ENCODE results near the gene PDIA2. TPM values are rescaled to one million over a fixed set of nuclear protein-coding genes. Genes with fewer than 3 reads are reported as not detected.

The PDIA2 gene
- total and polyA plus RNA-seq, 10 of the 15 experiments (the other 5 are each of a cell fraction or from before 2014, with no cell fraction given), result 0.11 to 0.36 TPM; not detected in 8

GRCh38 chr16:307691-308312 lies 24.8 kb downstream of the PDIA2 start:
- in situ Hi-C loops (cut with MboI) (no loop called here), intact Hi-C loops (cut with micrococcal nuclease; ENCODE audit: unreplicated experiment) (no loop called here)
- H3K9me3 ChIP-seq (replicated peaks; ENCODE audit: control insufficient read depth, insufficient read depth, low read length), result no peaks in the 10 kb centered on the region
- H3K79me2 ChIP-seq (ENCODE audit: control insufficient read depth, insufficient read depth, low read length), result no peaks in the 10 kb centered on the region
- no peak overlapping the region for H2AFZ ChIP-seq (ENCODE audit: control insufficient read depth, low read depth, low read length)
- H4K20me1 ChIP-seq (ENCODE audit: control insufficient read depth, insufficient read depth), result no peaks in the 10 kb centered on the region; the same call in 1 of the 2 replicates
- ATAC-seq (no peak), DNase-seq (ENCODE audit: low read depth, low spot score) (no peak), FAIRE-seq (no peak)
- H3K4me3 ChIP-seq, result no peak overlapping the region
- peaks cover 10 to 25% of the 10 kb centered on the region in 2 experiments for H3K36me3 ChIP-seq (ENCODE audit: control insufficient read depth in 2 of 2, insufficient read depth in 2 of 2, low read length in 1 of 2)
- WGBS (ENCODE audit: insufficient coverage, insufficient replicate concordance, low lambda C conversion rate, missing lambda C conversion rate), result 76% methylated on average over 21 of the region's 21 CpGs
- TF ChIP-seq KAT2A (conservative IDR thresholded peaks at IDR 0.05; ENCODE audit: control insufficient read depth, low read depth, low read length) (no peak), BHLHE40 (IDR thresholded peaks at IDR 0.05; ENCODE audit: borderline replicate concordance in 1 of 2, low read depth in 2 of 2, low read length in 1 of 2) (peak in 1 of 2 experiments; percentile 10; a peak in 1 of 4 replicates), E4F1 (IDR thresholded peaks at IDR 0.05; ENCODE audit: borderline replicate concordance, partially characterized antibody) (no peak), SIN3A (IDR thresholded peaks at IDR 0.05; ENCODE audit: low read depth, low read length) (no peak)
- H3K4me1 ChIP-seq (ENCODE audit: control insufficient read depth, insufficient read depth, low read length), result no peaks in the 10 kb centered on the region; the same call in 1 of the 2 replicates
- H3K27ac ChIP-seq (ENCODE audit: control insufficient read depth, insufficient read depth), result no peak overlapping the region
- H3K9ac ChIP-seq (ENCODE audit: control insufficient read depth, insufficient read depth, low read length), result no peak overlapping the region
- CTCF ChIA-PET, result no interaction called here
- H3K27me3 ChIP-seq (replicated peaks in 1 of 2; ENCODE audit: control insufficient read depth in 2 of 2, insufficient read depth in 2 of 2, low read length in 1 of 2), result no peaks in the 10 kb centered on the region
- RAD21 ChIA-PET (ENCODE audit: unreplicated experiment), result no interaction called here
- H3K4me2 ChIP-seq (ENCODE audit: control insufficient read depth, insufficient read depth), result no peak overlapping the region
- SMC1A ChIA-PET (ENCODE audit: uncharacterized antibody, unreplicated experiment), result interaction anchor here (1.4 kb wide), 1 partner anchor 42 kb away, joined by 4 read pairs; no protein-coding TSS in a partner anchor
- POLR2A ChIA-PET, result no interaction called here
- BruUV-seq (replicated peaks), result no TSS peak
